HG03342 (cell line): ENCODE results near the gene GPR37L1.
"Not testable (repeated sequence)": the region's sequence is repeated elsewhere in the genome, so short reads cannot be mapped to it uniquely, and the experiment has no call there.

ENCODE experiments used
- ATAC-seq: cut with Tn5 transposase; IDR thresholded peaks from one replicate; pipeline ENCODE4 v1.9.1; 2021; ENCODE audit warnings: mild to moderate bottlenecking, moderate library complexity; ENCODE audit not compliant: unreplicated experiment

The GPR37L1 gene

GRCh38 chr1:202167054-202167453 lies 44.3 kb downstream of the GPR37L1 start:
- not testable (repeated sequence) for ATAC-seq

- ATAC-seq, result no peak
These were observed 45.1 kb downstream of the GPR37L1 start for GRCh38 chr1:202167708-202168415.

GRCh38 chr1:202168861-202169260 lies 46.1 kb downstream of the GPR37L1 start:
- ATAC-seq, result no peak

- ATAC-seq, result no peak
These were observed 48.0 kb downstream of the GPR37L1 start for GRCh38 chr1:202170726-202171125.

GRCh38 chr1:202171292-202172014 lies 48.7 kb downstream of the GPR37L1 start:
- ATAC-seq, result no peak

- no peak for ATAC-seq
These were observed 49.3 kb downstream of the GPR37L1 start for GRCh38 chr1:202172015-202172355.

GRCh38 chr1:202173993-202174392 lies 51.3 kb downstream of the GPR37L1 start:
- ATAC-seq, result no peak

GRCh38 chr1:202176949-202177927 lies 54.5 kb downstream of the GPR37L1 start:
- no peak for ATAC-seq

GRCh38 chr1:202179828-202180750 lies 57.4 kb downstream of the GPR37L1 start:
- no peak for ATAC-seq

- ATAC-seq, result not testable (repeated sequence)
These were observed 58.0 kb downstream of the GPR37L1 start for GRCh38 chr1:202180751-202181139.

GRCh38 chr1:202181586-202181985 lies 58.9 kb downstream of the GPR37L1 start:
- no peak for ATAC-seq

- no peak for ATAC-seq
These were observed 59.5 kb downstream of the GPR37L1 start for GRCh38 chr1:202182040-202182877.
